Lung microvascular endothelial cell (primary cell): ENCODE measurements around the gene ITGAD. TPM values are rescaled to one million over a fixed set of nuclear protein-coding genes. Genes with fewer than 3 reads are reported as not detected.
A peak's percentile ranks its signal among the peaks of the same experiment; 100 is the strongest.

ENCODE experiments used
- DNase-seq, 2 donors: peaks; one replicate each; pipeline versions ENCODE4 v3.0.0 to v3.0.0-alpha.2; 2010; ENCODE audit warnings: low read depth in 2 of 2
- total RNA-seq: library from RNA; depleted of rRNA; stranded (reverse); fragments of >200 nt; gene quantifications from 2 replicates; pipeline ENCODE4 v1.2.1, GENCODE V29; 2014

The ITGAD gene
- total RNA-seq, 1 donor from 2014 or later: not detected

- DNase-seq: peak; percentile 99
Measured at GRCh38 chr16:31458844-31459686, 65.9 kb downstream of the ITGAD start, which contains the start of gene ARMC5. ARMC5 (plus strand) TSS chr16:31459501; CDS start chr16:31459525, 24 bp downstream.

- DNase-seq: peak; percentile 99
Measured at GRCh38 chr16:31459687-31460581, 66.8 kb downstream of the ITGAD start.

GRCh38 chr16:31460582-31461002 lies 67.5 kb downstream of the ITGAD start:
- peak; percentile 75 to 78 for DNase-seq

GRCh38 chr16:31461201-31461920 lies 68.2 kb downstream of the ITGAD start:
- no peak for DNase-seq

- DNase-seq: no peak
Measured at GRCh38 chr16:31461921-31462804, 69.0 kb downstream of the ITGAD start.

- DNase-seq: no peak
Measured at GRCh38 chr16:31464348-31464769, 71.2 kb downstream of the ITGAD start.

GRCh38 chr16:31464781-31465260 lies 71.7 kb downstream of the ITGAD start:
- DNase-seq: no peak

GRCh38 chr16:31465788-31466370 lies 72.7 kb downstream of the ITGAD start:
- no peak for DNase-seq

- DNase-seq: no peak
Measured at GRCh38 chr16:31466381-31466841, 73.3 kb downstream of the ITGAD start.

- peak in 1 of 2 donors; percentile 59 for DNase-seq
Measured at GRCh38 chr16:31467151-31467773, 74.1 kb downstream of the ITGAD start.

- DNase-seq: no peak
Measured at GRCh38 chr16:31467858-31468257, 74.7 kb downstream of the ITGAD start.

- DNase-seq: no peak
Measured at GRCh38 chr16:31470615-31471014, 77.5 kb downstream of the ITGAD start.

- DNase-seq: peak in 1 of 2 donors; percentile 23
Measured at GRCh38 chr16:31471241-31471874, 78.2 kb downstream of the ITGAD start.

GRCh38 chr16:31471875-31472708 lies 79.0 kb downstream of the ITGAD start, which contains the start of gene TGFB1I1:
TGFB1I1 (plus strand) TSS chr16:31472152; CDS start chr16:31472189, 37 bp downstream.
- DNase-seq: peak; percentile 67 to 80

- DNase-seq: peak; percentile 95 to 96
Measured at GRCh38 chr16:31472709-31473203, 79.6 kb downstream of the ITGAD start.

GRCh38 chr16:31473264-31473984 lies 80.3 kb downstream of the ITGAD start:
- no peak for DNase-seq
